Measurements from ENCODE around the gene LEMD1.

LEMD1 gene

DNA sequence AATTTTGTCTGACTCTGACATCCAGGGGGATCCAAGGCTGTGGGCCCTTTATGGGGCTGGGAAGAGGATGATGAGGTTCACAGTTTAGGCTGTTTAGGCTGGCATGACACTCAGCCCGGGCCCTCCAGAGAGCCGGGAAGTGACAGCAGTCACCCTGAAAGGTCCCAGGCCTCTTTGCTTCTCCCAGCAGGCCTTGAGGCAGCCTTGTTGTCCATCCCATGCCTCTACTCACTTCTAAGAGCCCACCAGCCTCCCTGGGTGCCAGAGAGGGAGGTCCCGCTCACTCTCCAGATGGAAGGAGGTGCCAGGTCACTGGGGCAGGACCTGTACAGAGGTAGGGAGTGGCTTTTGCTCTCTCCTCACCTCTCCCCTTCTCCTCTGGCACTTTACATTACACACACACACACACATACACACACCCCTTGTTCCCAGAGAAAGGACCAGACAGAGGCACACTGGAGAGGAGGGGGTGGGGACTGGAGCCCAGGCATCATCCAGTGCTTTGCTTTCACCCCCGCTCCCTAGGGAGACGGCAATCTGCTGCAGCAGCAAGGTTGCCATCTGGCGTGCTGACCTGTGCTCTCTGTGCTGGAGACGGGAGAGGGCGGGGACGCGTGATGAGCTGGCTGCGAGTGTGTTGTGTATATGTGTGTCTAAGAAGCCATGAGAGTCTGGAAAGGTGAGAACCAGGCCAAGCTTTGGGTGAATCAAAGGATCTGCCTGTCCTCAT is 69.7 kb downstream of the LEMD1 start:
- Histone ChIP-seq H3K18ac (ENCODE audit: low read length) (no peak overlapping the region), H3K27ac (ENCODE audit: low read depth, low read length) (no peak overlapping the region), H4K8ac (ENCODE audit: low read depth, low read length) (no peak overlapping the region), H3K9me3 (ENCODE audit: insufficient read depth, low read depth, low read length) (peaks cover 3% of the 10 kb centered on the region), H3K79me1 (ENCODE audit: low read length) (peaks cover 10% of the 10 kb centered on the region), H3K4me2 (ENCODE audit: low read length) (no peak overlapping the region), H3K36me3 (ENCODE audit: control insufficient read depth in 1 of 2, insufficient read depth in 2 of 2, low read length in 2 of 2) (no peaks in the 10 kb centered on the region), H2BK12ac (ENCODE audit: low read length) (peak overlapping the region; percentile 35), H3K14ac (ENCODE audit: low read length) (no peak overlapping the region), H3K79me2 (ENCODE audit: control insufficient read depth, insufficient read depth, low read length, poor library complexity) (no peaks in the 10 kb centered on the region), H3K4ac (ENCODE audit: low read depth, low read length) (no peak overlapping the region), H2AFZ (ENCODE audit: insufficient read depth, low read length, poor library complexity) (no peak overlapping the region), H2BK120ac (ENCODE audit: insufficient read depth, low read length, poor library complexity) (no peak overlapping the region), H3K4me3 (ENCODE audit: low read depth, low read length) (no peak overlapping the region), H4K91ac (ENCODE audit: low read depth, low read length) (peak overlapping the region; percentile 20), H2AK5ac (ENCODE audit: low read length) (no peak overlapping the region), H2BK5ac (ENCODE audit: low read depth, low read length, poor library complexity) (no peak overlapping the region), H3K23ac (ENCODE audit: low read length) (no peak overlapping the region), H3K27me3 (ENCODE audit: insufficient read depth, low read length) (no peaks in the 10 kb centered on the region), H3K9ac (ENCODE audit: low read length) (peak overlapping the region; percentile 13), H4K12ac (ENCODE audit: low read depth, low read length) (no peak overlapping the region), H3K4me1 (ENCODE audit: control insufficient read depth in 1 of 2, insufficient read depth in 2 of 2, low read length in 2 of 2) (peaks cover 5 to 21% of the 10 kb centered on the region in 2 experiments)
- no peak for DNase-seq
- WGBS (ENCODE audit: extremely low coverage, insufficient coverage, insufficient read length) = no CpG with 5 or more reads among the region's 11 CpGs

DNA sequence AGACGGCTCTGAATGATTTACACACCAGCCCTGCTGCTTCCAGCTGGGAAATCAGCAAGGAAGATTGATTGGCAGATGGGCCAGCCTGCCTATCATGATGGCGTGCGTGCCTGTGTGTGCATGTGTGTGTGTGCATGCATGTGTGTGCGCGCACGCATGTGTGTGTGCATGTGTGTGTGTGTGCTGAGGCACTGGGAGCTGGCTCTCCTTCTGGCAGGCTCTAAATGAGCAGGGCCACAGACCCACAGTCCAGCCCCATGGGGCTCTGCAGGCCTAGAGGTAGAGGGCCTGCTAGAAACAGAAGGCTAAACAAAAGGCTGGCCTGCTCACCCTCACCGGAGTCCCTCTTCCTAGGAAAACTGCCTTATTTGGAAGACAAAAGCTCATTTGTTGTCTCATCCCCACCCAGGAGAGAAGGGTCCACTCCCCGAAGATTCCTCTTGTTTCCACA is 71.1 kb downstream of the LEMD1 start:
- Histone ChIP-seq H3K4me1 (ENCODE audit: control insufficient read depth in 1 of 2, insufficient read depth in 2 of 2, low read length in 2 of 2) (peaks cover 5 to 28% of the 10 kb centered on the region in 2 experiments), H4K12ac (ENCODE audit: low read depth, low read length) (no peak overlapping the region), H3K36me3 (ENCODE audit: control insufficient read depth in 1 of 2, insufficient read depth in 2 of 2, low read length in 2 of 2) (no peaks in the 10 kb centered on the region), H3K4ac (ENCODE audit: low read depth, low read length) (no peak overlapping the region), H3K14ac (ENCODE audit: low read length) (no peak overlapping the region), H3K9me3 (ENCODE audit: insufficient read depth, low read depth, low read length) (peaks cover 3% of the 10 kb centered on the region), H3K79me1 (ENCODE audit: low read length) (peaks cover 13% of the 10 kb centered on the region), H4K8ac (ENCODE audit: low read depth, low read length) (no peak overlapping the region), H3K9ac (ENCODE audit: low read length) (no peak overlapping the region), H2BK120ac (ENCODE audit: insufficient read depth, low read length, poor library complexity) (no peak overlapping the region), H2AK5ac (ENCODE audit: low read length) (no peak overlapping the region), H3K23ac (ENCODE audit: low read length) (no peak overlapping the region), H3K4me2 (ENCODE audit: low read length) (no peak overlapping the region), H3K4me3 (ENCODE audit: low read depth, low read length) (no peak overlapping the region), H2BK12ac (ENCODE audit: low read length) (no peak overlapping the region), H2AFZ (ENCODE audit: insufficient read depth, low read length, poor library complexity) (no peak overlapping the region), H2BK5ac (ENCODE audit: low read depth, low read length, poor library complexity) (no peak overlapping the region), H3K18ac (ENCODE audit: low read length) (no peak overlapping the region), H3K27ac (ENCODE audit: low read depth, low read length) (no peak overlapping the region), H4K91ac (ENCODE audit: low read depth, low read length) (peak overlapping the region; percentile 7), H3K79me2 (ENCODE audit: control insufficient read depth, insufficient read depth, low read length, poor library complexity) (no peaks in the 10 kb centered on the region), H3K27me3 (ENCODE audit: insufficient read depth, low read length) (no peaks in the 10 kb centered on the region)
- no CpG with 5 or more reads among the region's 8 CpGs for WGBS (ENCODE audit: extremely low coverage, insufficient coverage, insufficient read length)
- DNase-seq = no peak

DNA sequence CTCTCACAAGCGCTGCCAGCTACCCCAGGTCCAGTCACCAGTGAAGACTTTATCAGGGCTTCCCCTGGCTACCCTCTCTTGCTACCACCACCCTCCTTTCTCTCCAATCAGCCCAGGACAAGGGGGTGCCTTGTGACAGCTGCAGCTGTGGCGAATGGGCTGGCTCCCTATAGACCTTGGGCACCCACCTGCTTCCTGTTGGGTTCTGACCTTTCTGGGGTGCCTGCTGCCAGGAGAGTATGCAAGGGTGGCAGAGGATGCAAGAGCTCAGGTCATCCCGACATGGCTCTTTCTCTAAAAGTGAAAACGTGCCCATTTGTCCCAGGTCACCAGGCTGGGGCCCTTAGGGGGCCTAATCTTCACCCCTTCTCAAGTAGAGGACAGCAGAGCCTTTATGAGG is 71.7 kb downstream of the LEMD1 start:
- WGBS (ENCODE audit: extremely low coverage, insufficient coverage, insufficient read length) = no CpG with 5 or more reads among the region's 4 CpGs
- Histone ChIP-seq H3K14ac (ENCODE audit: low read length) (no peak overlapping the region), H3K79me2 (ENCODE audit: control insufficient read depth, insufficient read depth, low read length, poor library complexity) (no peaks in the 10 kb centered on the region), H3K27ac (ENCODE audit: low read depth, low read length) (no peak overlapping the region), H2BK12ac (ENCODE audit: low read length) (no peak overlapping the region), H2AK5ac (ENCODE audit: low read length) (no peak overlapping the region), H3K27me3 (ENCODE audit: insufficient read depth, low read length) (no peaks in the 10 kb centered on the region), H3K36me3 (ENCODE audit: control insufficient read depth in 1 of 2, insufficient read depth in 2 of 2, low read length in 2 of 2) (no peaks in the 10 kb centered on the region), H4K91ac (ENCODE audit: low read depth, low read length) (peak overlapping the region; percentile 12), H4K12ac (ENCODE audit: low read depth, low read length) (no peak overlapping the region), H4K8ac (ENCODE audit: low read depth, low read length) (no peak overlapping the region), H3K9ac (ENCODE audit: low read length) (no peak overlapping the region), H3K9me3 (ENCODE audit: insufficient read depth, low read depth, low read length) (peaks cover 3% of the 10 kb centered on the region), H3K4me3 (ENCODE audit: low read depth, low read length) (no peak overlapping the region), H3K4me2 (ENCODE audit: low read length) (no peak overlapping the region), H2BK5ac (ENCODE audit: low read depth, low read length, poor library complexity) (no peak overlapping the region), H3K18ac (ENCODE audit: low read length) (no peak overlapping the region), H2BK120ac (ENCODE audit: insufficient read depth, low read length, poor library complexity) (no peak overlapping the region), H3K79me1 (ENCODE audit: low read length) (peaks cover 13% of the 10 kb centered on the region), H3K4me1 (ENCODE audit: control insufficient read depth in 1 of 2, insufficient read depth in 2 of 2, low read length in 2 of 2) (peaks cover 5 to 28% of the 10 kb centered on the region in 2 experiments), H2AFZ (ENCODE audit: insufficient read depth, low read length, poor library complexity) (no peak overlapping the region), H3K4ac (ENCODE audit: low read depth, low read length) (no peak overlapping the region), H3K23ac (ENCODE audit: low read length) (no peak overlapping the region)
- DNase-seq = no peak

DNA sequence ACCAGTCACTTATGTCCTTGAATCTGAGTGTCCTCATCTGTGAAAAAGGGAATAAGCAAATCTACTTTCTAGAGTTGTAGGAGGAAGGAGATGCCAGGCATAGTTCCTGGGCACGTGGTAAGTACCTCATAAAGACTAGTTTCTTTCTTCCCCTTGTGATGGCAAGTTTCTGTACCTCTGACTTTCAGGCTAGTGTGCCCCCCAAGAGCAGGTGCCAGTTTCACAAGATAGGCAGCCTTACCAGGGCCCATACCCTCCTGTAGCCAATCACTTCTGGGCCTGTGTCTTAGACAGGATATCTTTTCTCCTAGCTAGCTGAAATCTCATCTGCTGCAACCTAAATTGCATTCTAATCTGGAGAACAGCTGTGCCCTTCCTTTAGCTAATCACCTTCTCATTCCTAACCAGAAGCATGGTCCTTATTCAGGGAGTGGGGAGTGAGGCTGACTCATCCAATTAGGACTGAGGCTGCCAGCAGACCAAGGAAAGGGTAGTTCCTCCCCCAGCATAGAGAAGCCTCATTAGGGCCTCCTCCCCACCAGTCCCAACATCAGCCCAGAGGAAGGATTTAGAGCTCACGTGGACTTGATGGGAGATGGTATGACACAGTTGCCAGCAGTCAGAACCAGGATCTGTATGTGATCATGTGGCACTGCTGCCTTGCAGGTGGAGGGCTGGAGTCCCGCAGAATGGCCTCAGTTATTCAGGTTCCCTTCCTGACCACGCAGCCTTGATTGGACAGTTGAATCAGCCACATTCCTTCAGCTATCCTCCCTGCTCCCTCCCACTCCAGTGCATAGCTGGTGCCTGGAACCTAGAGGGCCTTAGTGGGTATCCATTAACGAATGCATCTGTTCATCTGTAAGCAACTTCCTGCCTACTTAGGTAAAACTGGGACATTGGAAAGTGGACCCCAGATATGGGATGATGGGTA is 73.0 kb downstream of the LEMD1 start:
- H3K4ac ChIP-seq (ENCODE audit: low read depth, low read length) = no peak overlapping the region
- no peak overlapping the region for H2BK5ac ChIP-seq (ENCODE audit: low read depth, low read length, poor library complexity)
- peak overlapping the region; percentile 58 for H2BK12ac ChIP-seq (ENCODE audit: low read length)
- H4K91ac ChIP-seq (ENCODE audit: low read depth, low read length) = peak overlapping the region; percentile 30
- no peak overlapping the region for H2BK120ac ChIP-seq (ENCODE audit: insufficient read depth, low read length, poor library complexity)
- DNase-seq = no peak
- no peak overlapping the region for H3K4me3 ChIP-seq (ENCODE audit: low read depth, low read length)
- WGBS (ENCODE audit: extremely low coverage, insufficient coverage, insufficient read length) = no CpG with 5 or more reads among the region's 5 CpGs
- H3K79me2 ChIP-seq (ENCODE audit: control insufficient read depth, insufficient read depth, low read length, poor library complexity) = no peaks in the 10 kb centered on the region
- H3K9me3 ChIP-seq (ENCODE audit: insufficient read depth, low read depth, low read length) = peaks cover 3% of the 10 kb centered on the region
- H3K23ac ChIP-seq (ENCODE audit: low read length) = no peak overlapping the region
- H3K9ac ChIP-seq (ENCODE audit: low read length) = no peak overlapping the region
- H3K36me3 ChIP-seq (ENCODE audit: control insufficient read depth in 1 of 2, insufficient read depth in 2 of 2, low read length in 2 of 2) = no peaks in the 10 kb centered on the region
- H3K27me3 ChIP-seq (ENCODE audit: insufficient read depth, low read length) = peaks cover 6% of the 10 kb centered on the region
- no peak overlapping the region for H3K18ac ChIP-seq (ENCODE audit: low read length)
- H4K12ac ChIP-seq (ENCODE audit: low read depth, low read length) = no peak overlapping the region
- H3K14ac ChIP-seq (ENCODE audit: low read length) = no peak overlapping the region
- H2AK5ac ChIP-seq (ENCODE audit: low read length) = no peak overlapping the region
- H3K27ac ChIP-seq (ENCODE audit: low read depth, low read length) = no peak overlapping the region
- H3K4me1 ChIP-seq (ENCODE audit: control insufficient read depth in 1 of 2, insufficient read depth in 2 of 2, low read length in 2 of 2) = peaks cover 5 to 35% of the 10 kb centered on the region in 2 experiments
- H3K4me2 ChIP-seq (ENCODE audit: low read length) = no peak overlapping the region
- no peak overlapping the region for H4K8ac ChIP-seq (ENCODE audit: low read depth, low read length)
- H3K79me1 ChIP-seq (ENCODE audit: low read length) = peaks cover 13% of the 10 kb centered on the region
- H2AFZ ChIP-seq (ENCODE audit: insufficient read depth, low read length, poor library complexity) = no peak overlapping the region

Measured in trophoblast cell (in vitro differentiated cells and primary cell).